SJCRH30 (cell line): ENCODE results near the gene SLF2. TPM values are rescaled to one million over a fixed set of nuclear protein-coding genes. Genes with fewer than 3 reads are reported as not detected.
A peak's percentile ranks its signal among the peaks of the same experiment; 100 is the strongest.

Experiments
- DNase-seq, 2 experiments: peaks; one replicate each; pipeline ENCODE4 v3.0.0-alpha.2; 2015 to 2020
- H3K27ac ChIP-seq: fragments of 250-450 bp; sonication (Bioruptor Pico); 2 replicates; pipeline ENCODE4 v1.5.1; 2020; ENCODE audit warnings: mild to moderate bottlenecking, moderate library complexity
- H3K27me3 ChIP-seq: fragments of 250-450 bp; sonication (Bioruptor Pico); 2 replicates; pipeline ENCODE4 v1.5.1; 2020; ENCODE audit warnings: mild to moderate bottlenecking, moderate library complexity
- H3K36me3 ChIP-seq: fragments of 250-450 bp; sonication (Bioruptor Pico); 2 replicates; pipeline ENCODE4 v1.5.1; 2020; ENCODE audit warnings: mild to moderate bottlenecking, moderate library complexity
- H3K4me1 ChIP-seq: fragments of 250-450 bp; sonication (Bioruptor Pico); 2 replicates; pipeline ENCODE4 v1.5.1; 2020; ENCODE audit warnings: mild to moderate bottlenecking, moderate library complexity
- H3K4me3 ChIP-seq: fragments of 250-450 bp; sonication (Bioruptor Pico); 2 replicates; pipeline ENCODE4 v1.5.1; 2020; ENCODE audit warnings: mild to moderate bottlenecking, moderate library complexity
- H3K9me3 ChIP-seq: fragments of 250-450 bp; sonication (Bioruptor Pico); replicated peaks from 2 replicates; pipeline ENCODE4 v1.5.1; 2020; ENCODE audit warnings: mild to moderate bottlenecking, moderate library complexity
- total RNA-seq: library from RNA; depleted of rRNA; stranded (reverse); fragments of >200 nt; shearing (Covaris generic); gene quantifications from 2 replicates; pipeline ENCODE4 v1.2.3, GENCODE V29; 2014; rRNA removed

The SLF2 gene
- total RNA-seq: 217 and 257 TPM in 2 replicates

- Histone ChIP-seq H3K27me3 (no peaks in the 10 kb centered on the region), H3K4me3 (peak within 1 kb of the TSS; percentile 92), H3K4me1 (peaks cover 59% of the 10 kb centered on the region), H3K9me3 (no peaks in the 10 kb centered on the region), H3K36me3 (peaks cover 50% of the 10 kb centered on the region), H3K27ac (peak within 1 kb of the TSS; percentile 99)
- peak; percentile 100 for DNase-seq
Measured at GRCh38 chr10:100912605-100913469, at the start of gene SLF2. Gene SLF2 (plus strand): TSS chr10:100912963. CDS start chr10:100913111, 148 bp downstream.

GRCh38 chr10:100863433-100863832, 49.3 kb upstream of the SLF2 start:
- no peaks in the 10 kb centered on the region for H3K9me3 ChIP-seq
- no peaks in the 10 kb centered on the region for H3K36me3 ChIP-seq
- DNase-seq: no peak
- H3K27ac ChIP-seq: no peak overlapping the region
- peaks cover 4% of the 10 kb centered on the region; the same call in 1 of the 2 replicates for H3K27me3 ChIP-seq
- no peak overlapping the region for H3K4me3 ChIP-seq
- peaks cover 5% of the 10 kb centered on the region; the same call in 1 of the 2 replicates for H3K4me1 ChIP-seq

GRCh38 chr10:100864036-100864885, 48.5 kb upstream of the SLF2 start:
- H3K4me3 ChIP-seq: no peak overlapping the region
- H3K36me3 ChIP-seq: no peaks in the 10 kb centered on the region
- no peak for DNase-seq
- H3K9me3 ChIP-seq: no peaks in the 10 kb centered on the region
- no peak overlapping the region for H3K27ac ChIP-seq
- H3K4me1 ChIP-seq: peaks cover 5% of the 10 kb centered on the region; the same call in 1 of the 2 replicates
- peaks cover 4% of the 10 kb centered on the region; the same call in 1 of the 2 replicates for H3K27me3 ChIP-seq

GRCh38 chr10:100864978-100865377, 47.8 kb upstream of the SLF2 start:
- H3K27me3 ChIP-seq: 0 out of 2 replicates have a peak, but pooled peaks cover 4% of the 10 kb centered on the region
- no peak for DNase-seq
- no peaks in the 10 kb centered on the region for H3K36me3 ChIP-seq
- H3K4me3 ChIP-seq: no peak overlapping the region
- H3K27ac ChIP-seq: no peak overlapping the region
- peaks cover 5% of the 10 kb centered on the region; the same call in 1 of the 2 replicates for H3K4me1 ChIP-seq
- no peaks in the 10 kb centered on the region for H3K9me3 ChIP-seq

- H3K4me1 ChIP-seq: peaks cover 5% of the 10 kb centered on the region; the same call in 1 of the 2 replicates
- peak in 1 of 2 experiments; percentile 44 for DNase-seq
- no peaks in the 10 kb centered on the region for H3K9me3 ChIP-seq
- no peak overlapping the region for H3K27ac ChIP-seq
- no peaks in the 10 kb centered on the region for H3K36me3 ChIP-seq
- 0 out of 2 replicates have a peak, but pooled peaks cover 4% of the 10 kb centered on the region for H3K27me3 ChIP-seq
- H3K4me3 ChIP-seq: no peak overlapping the region
Measured at GRCh38 chr10:100866010-100866409, 46.8 kb upstream of the SLF2 start.

- H3K36me3 ChIP-seq: no peaks in the 10 kb centered on the region
- peak; percentile 69 to 77 for DNase-seq
- no peak overlapping the region for H3K27ac ChIP-seq
- H3K4me1 ChIP-seq: peaks cover 5% of the 10 kb centered on the region; the same call in 1 of the 2 replicates
- H3K27me3 ChIP-seq: 0 out of 2 replicates have a peak, but pooled peaks cover 4% of the 10 kb centered on the region
- peak overlapping the region; percentile 35 for H3K4me3 ChIP-seq
- no peaks in the 10 kb centered on the region for H3K9me3 ChIP-seq
Measured at GRCh38 chr10:100866575-100867098, 46.1 kb upstream of the SLF2 start.

- Histone ChIP-seq H3K36me3 (no peaks in the 10 kb centered on the region), H3K27me3 (0 out of 2 replicates have a peak, but pooled peaks cover 4% of the 10 kb centered on the region)
- no peak for DNase-seq
Measured at GRCh38 chr10:100867261-100867963, 45.4 kb upstream of the SLF2 start.

GRCh38 chr10:100868382-100868781, 44.4 kb upstream of the SLF2 start:
- Histone ChIP-seq H3K27me3 (0 out of 2 replicates have a peak, but pooled peaks cover 4% of the 10 kb centered on the region), H3K4me1 (peaks cover 16% of the 10 kb centered on the region), H3K9me3 (no peaks in the 10 kb centered on the region), H3K36me3 (no peaks in the 10 kb centered on the region), H3K27ac (no peak overlapping the region), H3K4me3 (no peak overlapping the region)
- peak in 1 of 2 experiments; percentile 62 for DNase-seq

More at GRCh38 chr10:100867261-100867963, 45.4 kb upstream of the SLF2 start:
- Histone ChIP-seq H3K4me3 (no peak overlapping the region), H3K9me3 (no peaks in the 10 kb centered on the region), H3K4me1 (peaks cover 6% of the 10 kb centered on the region), H3K27ac (no peak overlapping the region)

GRCh38 chr10:100869399-100869798, 43.4 kb upstream of the SLF2 start:
- no peaks in the 10 kb centered on the region for H3K9me3 ChIP-seq
- peaks cover 18% of the 10 kb centered on the region for H3K4me1 ChIP-seq
- H3K27ac ChIP-seq: no peak overlapping the region
- no peak overlapping the region for H3K4me3 ChIP-seq
- no peak for DNase-seq
- H3K36me3 ChIP-seq: no peaks in the 10 kb centered on the region
- H3K27me3 ChIP-seq: 0 out of 2 replicates have a peak, but pooled peaks cover 4% of the 10 kb centered on the region

- H3K27ac ChIP-seq: no peak overlapping the region
- H3K36me3 ChIP-seq: no peaks in the 10 kb centered on the region
- H3K4me1 ChIP-seq: peaks cover 14% of the 10 kb centered on the region
- H3K27me3 ChIP-seq: 0 out of 2 replicates have a peak, but pooled peaks cover 2% of the 10 kb centered on the region
- peak; percentile 88 to 95 for DNase-seq
- H3K4me3 ChIP-seq: no peak overlapping the region
- H3K9me3 ChIP-seq: no peaks in the 10 kb centered on the region
Measured at GRCh38 chr10:100872034-100872791, 40.5 kb upstream of the SLF2 start.

- no peaks in the 10 kb centered on the region for H3K36me3 ChIP-seq
- H3K9me3 ChIP-seq: no peaks in the 10 kb centered on the region
- H3K4me1 ChIP-seq: peaks cover 13% of the 10 kb centered on the region
- no peak overlapping the region for H3K4me3 ChIP-seq
- no peaks in the 10 kb centered on the region for H3K27me3 ChIP-seq
- no peak overlapping the region for H3K27ac ChIP-seq
- peak in 1 of 2 experiments; percentile 58 for DNase-seq
Measured at GRCh38 chr10:100873146-100873826, 39.5 kb upstream of the SLF2 start.

GRCh38 chr10:100873827-100874326, 38.9 kb upstream of the SLF2 start:
- no peak overlapping the region for H3K4me3 ChIP-seq
- no peak for DNase-seq
- no peaks in the 10 kb centered on the region for H3K27me3 ChIP-seq
- H3K9me3 ChIP-seq: no peaks in the 10 kb centered on the region
- H3K4me1 ChIP-seq: peaks cover 16% of the 10 kb centered on the region
- H3K36me3 ChIP-seq: no peaks in the 10 kb centered on the region
- H3K27ac ChIP-seq: no peak overlapping the region
